ENCODE results near the gene THSD7B.

Gene THSD7B

DNA sequence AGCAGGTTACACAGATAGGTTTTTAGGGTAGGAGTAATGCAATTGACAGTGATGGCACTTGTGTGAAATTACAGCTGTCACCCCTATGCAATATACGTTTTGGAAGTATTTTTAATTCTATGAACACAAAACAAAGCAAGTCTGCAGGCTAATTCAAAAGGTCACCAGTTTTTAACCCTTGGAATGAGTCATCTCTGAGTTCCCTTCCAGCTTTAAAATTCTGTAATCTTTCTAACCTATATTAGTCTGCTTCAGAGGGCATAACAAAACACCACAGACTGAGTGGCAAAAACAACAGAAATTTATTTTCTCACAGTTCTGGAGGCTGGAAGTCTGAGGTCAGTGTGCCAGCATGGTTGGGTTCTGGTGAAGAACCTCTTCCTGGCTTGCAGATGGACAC is 602.0 kb downstream of the THSD7B start:
- DNase-seq (ENCODE audit: low spot score), result no peak

DNA sequence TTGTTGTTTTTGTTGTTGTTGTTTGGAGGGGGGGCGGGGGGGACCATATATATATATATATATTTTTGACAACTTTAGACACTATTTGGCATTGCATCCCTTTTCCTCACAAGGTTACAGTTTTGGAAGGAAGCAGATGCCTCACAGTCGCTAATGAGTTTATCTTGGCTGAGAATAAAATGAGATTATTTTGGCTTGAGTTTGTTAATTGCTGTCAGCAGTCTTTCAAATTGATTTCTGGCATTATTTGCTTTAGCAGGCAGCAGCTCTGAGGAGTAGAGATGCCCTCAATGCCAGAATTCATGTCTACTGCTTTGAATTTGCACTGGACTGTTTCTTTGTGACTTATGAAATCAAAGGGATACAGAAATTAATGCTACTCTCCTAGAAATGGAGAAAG is 603.8 kb downstream of the THSD7B start:
- no peak for DNase-seq (ENCODE audit: low spot score)

DNA sequence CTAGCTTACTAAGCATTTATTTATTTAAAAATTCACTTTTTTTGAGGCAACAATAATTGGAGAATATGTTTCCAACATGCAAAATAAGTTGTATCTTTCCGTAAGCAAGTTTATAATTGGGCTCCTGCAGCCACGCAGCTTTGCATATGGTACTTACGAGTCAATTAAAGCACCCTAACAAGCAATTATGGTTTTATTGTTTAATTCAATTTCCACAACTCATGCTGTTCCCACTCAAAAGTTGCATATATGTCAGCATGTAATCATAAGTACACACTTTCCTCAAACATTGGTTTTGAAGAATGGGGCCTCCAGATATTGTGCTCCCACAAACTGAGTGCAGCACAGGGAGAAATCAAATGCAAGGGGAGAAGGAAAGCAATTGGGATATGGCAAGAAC is 613.8 kb downstream of the THSD7B start:
- DNase-seq (ENCODE audit: low spot score), result no peak

DNA sequence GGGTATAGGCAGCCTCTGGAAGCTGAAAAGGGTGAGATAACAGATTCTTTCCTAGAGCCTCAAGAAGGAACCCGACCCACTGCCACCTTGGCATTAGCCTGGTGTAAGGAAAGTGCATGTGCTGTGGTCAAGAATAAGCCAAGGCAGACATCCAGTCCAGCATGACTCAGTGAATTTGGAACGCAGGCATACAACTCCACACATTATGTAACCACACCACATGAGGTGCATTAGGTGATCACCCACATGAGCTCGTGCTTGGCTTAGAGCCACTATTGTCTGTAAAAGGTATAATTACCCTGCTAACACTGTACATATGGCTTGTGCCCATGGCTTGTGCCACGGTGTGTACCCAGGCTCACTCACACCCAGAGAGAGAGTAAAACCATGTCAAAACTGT is 615.3 kb downstream of the THSD7B start:
- peak; percentile 60 for DNase-seq (ENCODE audit: low spot score)

DNA sequence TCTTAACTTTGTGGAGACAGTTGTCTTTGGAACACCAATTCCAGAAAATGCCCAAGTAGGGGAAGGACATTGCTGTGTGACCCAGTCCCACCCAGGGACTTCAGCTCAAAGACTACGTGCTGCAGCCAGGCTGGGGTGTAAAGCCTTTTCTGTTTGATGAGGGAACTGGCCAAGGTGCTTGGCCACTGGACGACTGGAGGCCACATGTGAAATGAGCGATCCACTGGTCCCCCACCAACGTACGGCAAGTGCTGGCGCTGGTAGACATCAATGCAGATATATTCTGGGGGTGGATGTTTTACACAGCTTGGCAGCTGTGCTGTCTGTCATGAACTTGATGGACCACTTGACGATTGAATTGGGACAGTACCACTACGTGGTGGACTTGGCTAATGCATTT is 616.4 kb downstream of the THSD7B start:
- no peak for DNase-seq (ENCODE audit: low spot score)

DNA sequence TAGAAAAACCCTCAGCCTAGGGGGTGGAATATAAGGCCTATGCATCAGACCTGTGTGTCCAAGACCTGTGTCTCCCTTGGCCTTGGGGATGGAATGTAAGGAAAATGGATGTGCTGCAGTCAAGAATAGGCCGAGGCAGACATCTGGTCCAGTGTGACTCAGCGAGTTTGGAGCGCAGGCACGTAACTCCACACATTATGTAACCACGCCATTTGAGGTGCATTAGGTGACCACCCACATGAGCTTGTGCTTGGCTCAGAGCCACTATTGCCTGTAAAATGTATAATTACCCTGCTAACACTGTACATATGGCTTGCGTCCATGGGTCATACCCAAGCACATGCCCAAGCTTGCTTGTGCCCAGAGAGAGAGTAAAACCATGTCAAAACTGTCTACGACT is 618.0 kb downstream of the THSD7B start:
- no peak for DNase-seq (ENCODE audit: low spot score)

DNA sequence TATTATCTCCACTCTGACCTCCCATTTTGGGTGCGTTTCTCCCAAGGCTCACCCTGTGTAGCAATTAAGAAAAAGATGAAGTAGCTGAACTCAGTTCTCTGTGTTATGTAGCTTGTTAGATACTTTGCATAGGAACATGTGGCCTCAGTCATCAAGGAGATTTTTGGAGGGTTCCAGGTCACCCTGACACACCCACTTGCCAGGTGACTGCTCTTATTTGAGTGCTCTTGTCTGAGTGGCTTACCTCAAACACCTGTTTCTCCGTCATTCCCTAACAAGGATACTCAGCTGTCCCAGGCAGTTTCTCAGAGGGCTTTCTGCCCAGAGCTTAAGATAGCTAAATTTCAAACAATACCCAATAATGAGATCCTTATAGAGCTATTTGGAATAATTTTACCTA is 621.7 kb downstream of the THSD7B start:
- no peak for DNase-seq (ENCODE audit: low spot score)

DNA sequence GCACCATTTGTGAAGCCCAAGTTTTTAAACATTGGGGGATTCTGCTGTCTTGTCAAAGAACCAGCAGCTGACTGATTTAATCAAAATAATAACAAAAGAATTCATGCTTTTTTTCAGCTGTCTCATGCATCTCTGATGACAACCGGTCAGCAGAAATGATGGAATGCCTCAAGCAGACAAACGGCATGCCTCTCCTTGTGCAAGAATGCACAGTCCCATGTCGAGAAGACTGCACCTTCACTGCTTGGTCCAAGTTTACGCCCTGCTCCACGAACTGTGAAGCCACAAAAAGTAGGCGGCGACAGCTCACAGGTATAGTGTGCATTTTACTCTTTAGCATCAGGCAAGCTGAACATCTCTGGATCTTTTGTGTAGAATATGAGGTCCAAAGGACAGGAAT is 640.2 kb downstream of the THSD7B start:
- peak; percentile 2 for DNase-seq (ENCODE audit: low spot score)

DNA sequence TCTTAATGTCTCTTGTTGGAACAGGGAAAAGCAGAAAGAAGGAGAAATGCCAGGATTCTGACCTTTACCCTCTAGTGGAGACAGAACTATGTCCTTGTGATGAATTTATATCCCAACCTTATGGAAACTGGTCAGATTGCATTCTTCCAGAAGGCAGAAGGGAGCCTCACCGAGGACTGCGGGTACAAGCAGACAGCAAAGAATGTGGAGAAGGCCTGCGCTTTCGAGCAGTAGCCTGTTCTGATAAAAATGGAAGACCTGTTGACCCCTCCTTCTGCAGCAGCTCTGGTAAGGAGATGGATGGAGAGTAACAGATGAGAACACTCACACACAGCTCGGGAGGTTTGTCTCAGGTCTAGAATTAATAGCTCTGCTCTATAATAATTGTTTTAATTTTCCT is 646.2 kb downstream of the THSD7B start:
- no peak for DNase-seq (ENCODE audit: low spot score)

DNA sequence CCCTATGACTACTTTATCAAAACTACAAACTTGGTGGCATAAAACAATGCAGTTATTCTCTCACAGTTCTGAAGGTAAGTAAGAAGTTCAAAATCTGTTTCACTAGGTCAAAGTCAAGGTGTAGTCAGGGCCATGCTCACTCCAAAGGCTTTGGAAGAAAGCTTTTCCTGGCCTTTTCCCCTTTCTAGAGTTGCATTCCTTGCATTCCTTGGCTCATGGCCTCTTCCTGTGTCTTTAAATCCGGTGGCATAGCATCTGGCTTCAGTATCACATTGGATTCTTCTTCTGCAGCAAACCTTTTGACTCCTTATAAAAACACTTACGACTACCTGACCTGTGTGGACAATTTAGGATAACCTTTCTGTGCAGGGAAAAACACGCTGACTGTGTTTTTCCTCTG is 655.4 kb downstream of the THSD7B start:
- peak; percentile 12 for DNase-seq (ENCODE audit: low spot score)

DNA sequence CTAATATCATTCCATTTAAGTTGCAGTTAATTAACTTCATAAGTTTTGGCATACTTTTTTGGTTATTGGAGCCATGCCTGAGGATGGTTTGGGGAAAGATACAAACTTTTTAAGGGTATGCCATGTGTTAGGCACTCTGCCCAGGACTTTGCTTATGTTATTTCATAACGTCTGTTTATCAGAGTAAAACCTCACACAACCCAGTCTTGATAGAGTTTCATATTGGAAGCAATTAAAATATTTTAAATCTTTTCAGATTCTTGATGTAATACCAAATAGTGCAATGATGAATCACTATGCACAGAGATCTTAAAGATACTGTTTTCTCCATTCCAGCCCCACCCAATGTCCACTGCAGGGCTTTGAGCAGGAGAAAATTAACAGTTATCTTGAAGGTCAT is 669.8 kb downstream of the THSD7B start:
- no peak for DNase-seq (ENCODE audit: low spot score)

DNA sequence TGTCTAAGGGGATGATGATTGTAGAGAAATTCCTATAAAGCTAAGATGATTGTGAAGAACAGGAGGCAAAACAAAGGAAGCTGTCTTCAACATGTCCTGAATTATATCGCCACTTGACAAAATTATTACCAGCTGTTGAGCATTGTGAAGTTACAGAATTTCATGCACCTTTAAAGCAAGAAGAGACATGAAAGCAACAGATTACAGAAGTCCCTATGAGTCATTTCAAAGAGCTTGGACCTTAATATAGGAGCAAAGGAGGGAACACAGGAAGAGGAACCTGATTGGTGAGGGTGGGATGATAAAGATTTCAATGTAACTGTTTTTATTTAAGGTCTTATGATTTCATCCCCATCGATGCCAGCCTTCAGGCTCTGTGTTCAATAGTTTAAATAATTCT is 672.0 kb downstream of the THSD7B start:
- DNase-seq (ENCODE audit: low spot score), result no peak

DNA sequence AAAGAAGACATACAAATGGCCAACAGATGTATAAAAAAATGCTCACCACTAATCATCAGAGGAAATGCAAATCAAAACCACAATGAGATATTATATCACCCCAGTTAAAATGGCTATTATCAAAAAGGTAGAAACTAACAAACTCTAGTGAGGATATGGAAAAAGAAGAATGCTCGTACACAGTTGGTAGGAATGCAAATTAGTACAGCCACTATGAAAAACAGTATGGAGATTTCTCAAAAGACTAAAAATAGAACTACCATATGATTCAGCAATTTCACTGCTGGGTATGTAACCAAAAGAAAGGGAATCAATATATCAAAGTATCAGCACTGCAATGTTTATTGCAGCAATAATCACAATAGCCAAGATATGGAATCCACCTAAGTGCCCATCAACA is 679.6 kb downstream of the THSD7B start:
- no peak for DNase-seq (ENCODE audit: low spot score)

DNA sequence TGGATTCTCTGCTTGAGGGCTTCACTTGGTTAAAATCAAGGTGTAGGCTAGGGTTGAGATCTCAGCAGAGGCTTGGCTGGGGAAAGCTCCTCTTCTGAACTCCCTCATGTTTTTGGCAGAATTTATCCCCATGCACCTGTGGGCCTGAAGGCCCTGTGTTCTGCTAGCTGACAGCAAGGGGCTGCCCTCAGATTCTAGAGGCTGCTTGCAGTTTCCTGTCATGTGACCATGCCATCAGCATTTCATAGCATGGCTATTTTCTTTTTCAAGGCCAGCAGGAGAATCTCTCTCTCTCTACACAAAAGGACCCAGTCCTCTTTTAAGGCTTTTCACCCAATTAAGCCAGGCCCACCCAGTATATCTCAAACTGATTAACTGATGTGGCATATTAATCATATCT is 684.1 kb downstream of the THSD7B start:
- no peak for DNase-seq (ENCODE audit: low spot score)

DNA sequence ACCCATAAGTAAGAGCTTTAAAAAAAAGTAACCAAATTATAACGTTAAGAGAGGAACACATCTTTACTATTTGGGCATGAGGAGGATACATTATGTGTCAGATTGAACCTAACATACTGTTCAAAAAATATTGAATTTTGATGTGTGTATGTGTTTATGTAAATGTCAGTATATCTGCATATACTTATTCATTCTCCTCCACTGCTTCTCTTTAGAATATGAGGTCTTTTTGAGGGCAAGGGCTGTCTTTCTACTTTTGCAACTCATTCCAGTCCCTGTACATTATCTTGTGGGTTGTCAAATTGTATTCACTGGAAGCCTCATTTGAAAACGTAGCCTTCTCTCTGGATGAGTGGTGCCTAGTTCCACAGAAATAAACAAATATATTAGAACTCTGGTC is 689.5 kb downstream of the THSD7B start:
- no peak for DNase-seq (ENCODE audit: low spot score)

DNA sequence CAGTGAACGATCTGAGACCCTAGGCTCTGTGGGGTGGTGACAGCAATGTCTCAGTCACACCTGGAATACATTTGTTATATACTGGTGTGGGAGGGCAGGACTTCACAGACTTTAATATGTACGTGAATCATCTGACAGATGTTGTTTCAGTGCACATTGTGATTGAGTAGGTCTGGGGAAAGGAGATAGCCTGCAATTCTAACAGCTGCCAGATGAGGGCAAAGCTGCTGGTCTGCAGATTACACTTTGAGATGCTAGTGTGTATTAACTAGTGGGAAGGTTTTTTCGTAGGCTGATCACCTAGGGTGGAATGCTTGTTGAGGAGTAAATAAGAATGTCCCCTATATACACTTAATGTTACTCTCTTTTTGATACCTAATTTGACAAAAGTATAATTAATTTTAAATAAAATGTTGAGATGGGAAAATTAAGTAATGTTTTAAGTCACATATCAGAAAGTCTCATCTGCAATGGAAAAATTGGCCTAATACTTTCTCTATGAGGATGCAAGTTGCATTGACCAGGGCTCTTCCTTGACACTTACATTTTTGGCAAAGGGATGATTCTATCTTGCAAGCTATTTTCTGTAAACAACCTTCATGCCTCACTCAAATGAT is 702.0 kb downstream of the THSD7B start:
- peak; percentile 49 for DNase-seq (ENCODE audit: low spot score)

DNA sequence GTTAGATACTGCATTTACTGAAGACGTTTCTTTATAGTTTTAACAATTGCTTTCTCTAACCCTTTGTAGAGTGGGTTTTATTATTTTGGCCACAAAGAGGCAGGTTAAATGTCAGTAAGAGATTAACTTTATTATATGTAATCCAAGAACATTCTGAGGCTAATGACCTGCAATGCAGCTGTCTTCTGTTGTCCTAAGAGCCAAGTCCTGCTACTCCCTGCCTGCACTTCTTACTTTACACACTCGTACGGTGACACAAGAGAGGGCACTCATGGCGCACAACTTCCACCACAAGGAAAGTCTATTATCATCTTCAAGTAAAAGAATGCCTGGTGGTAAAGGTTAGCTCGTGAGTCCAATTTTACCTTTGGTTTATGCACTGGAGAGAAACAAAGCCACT is 727.9 kb downstream of the THSD7B start:
- DNase-seq (ENCODE audit: low spot score), result no peak

DNA sequence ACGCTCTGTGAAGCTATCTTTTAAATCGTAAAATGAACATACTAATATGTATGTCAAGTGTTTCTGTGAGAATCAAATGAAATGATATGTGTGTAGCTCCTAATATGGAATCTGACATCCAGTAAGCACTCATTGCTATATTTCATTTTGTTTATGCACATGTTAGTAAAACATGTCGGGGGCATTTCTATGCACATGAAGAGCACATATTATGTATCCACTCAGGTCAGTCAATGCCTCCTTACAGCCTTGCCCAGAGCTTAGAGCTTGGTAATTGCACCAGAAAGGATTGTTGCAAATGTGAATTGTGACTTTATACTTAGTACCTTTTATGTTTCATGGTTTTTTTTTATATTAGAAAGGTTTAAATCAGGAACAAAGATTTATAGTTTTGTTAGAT is 735.3 kb downstream of the THSD7B start:
- DNase-seq (ENCODE audit: low spot score), result no peak

DNA sequence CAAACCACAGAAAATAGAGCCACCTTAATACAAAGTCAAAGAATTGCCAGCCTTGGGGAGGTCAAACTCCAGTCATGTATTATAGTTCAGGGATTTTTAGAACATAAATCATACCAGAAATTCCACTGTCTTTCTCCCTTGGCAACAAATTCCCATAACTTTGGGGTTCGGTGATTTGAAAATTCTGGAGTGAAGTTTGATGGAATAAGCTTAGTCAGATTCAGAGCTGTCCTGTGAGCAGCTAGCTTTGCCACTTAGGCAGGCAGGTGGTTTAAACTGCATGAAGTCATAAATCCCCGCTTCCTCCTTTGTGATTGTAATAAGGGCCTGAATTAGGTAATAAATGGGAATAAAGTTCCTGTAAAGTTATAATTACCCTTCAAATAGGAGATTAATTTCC is 741.9 kb downstream of the THSD7B start:
- DNase-seq (ENCODE audit: low spot score), result peak; percentile 51

DNA sequence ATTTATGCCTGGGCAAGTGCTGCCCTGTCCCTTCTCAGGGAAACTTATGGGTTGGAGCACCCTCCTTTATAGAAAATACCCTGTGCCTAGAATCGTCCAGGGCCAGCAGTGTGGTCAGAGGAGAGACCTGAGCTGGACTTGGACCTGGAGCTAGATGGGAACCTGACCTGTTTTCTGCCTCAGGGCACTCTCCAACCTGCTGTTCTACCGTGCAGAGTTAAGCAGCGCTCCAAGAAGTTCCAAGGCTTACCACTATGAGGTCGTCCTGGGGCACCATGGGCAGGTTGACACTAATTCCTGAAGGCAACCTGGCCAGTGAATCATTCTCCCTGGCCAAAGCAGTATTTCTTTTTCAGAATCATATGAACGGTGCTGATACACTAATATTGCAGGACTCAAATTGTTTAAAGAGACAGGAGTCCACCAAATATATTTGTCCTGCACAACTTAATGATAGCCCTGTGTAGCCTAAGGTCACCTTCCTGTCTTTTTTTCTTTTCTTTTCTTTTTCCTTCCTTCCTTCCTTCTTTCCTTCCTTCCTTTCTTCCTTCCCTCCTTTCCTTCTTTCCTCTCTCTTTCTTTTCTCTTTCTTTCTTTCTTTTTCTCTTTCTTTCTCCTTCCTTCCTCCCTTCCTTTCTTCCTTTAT is 743.5 kb downstream of the THSD7B start:
- peak; percentile 73 for DNase-seq (ENCODE audit: low spot score)

DNA sequence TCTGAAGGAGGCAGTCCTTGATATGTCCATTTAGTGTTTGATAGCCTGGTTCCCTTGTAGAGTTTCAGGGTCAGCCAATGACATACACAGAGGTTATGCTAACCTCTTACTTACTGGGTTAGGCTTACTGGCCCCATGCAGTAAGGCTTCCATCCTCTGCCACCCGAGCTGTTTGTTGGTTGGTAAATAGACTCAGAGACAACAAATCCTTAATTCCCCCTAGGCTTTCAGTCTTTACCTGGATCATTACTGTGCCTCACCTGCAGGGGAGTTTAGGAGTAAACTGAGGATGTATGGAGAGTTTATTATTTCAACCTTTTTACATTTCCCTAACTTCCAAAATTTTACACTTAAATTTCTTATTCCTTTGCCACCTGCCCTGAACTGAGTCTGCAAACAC is 746.2 kb downstream of the THSD7B start:
- DNase-seq (ENCODE audit: low spot score), result no peak

DNA sequence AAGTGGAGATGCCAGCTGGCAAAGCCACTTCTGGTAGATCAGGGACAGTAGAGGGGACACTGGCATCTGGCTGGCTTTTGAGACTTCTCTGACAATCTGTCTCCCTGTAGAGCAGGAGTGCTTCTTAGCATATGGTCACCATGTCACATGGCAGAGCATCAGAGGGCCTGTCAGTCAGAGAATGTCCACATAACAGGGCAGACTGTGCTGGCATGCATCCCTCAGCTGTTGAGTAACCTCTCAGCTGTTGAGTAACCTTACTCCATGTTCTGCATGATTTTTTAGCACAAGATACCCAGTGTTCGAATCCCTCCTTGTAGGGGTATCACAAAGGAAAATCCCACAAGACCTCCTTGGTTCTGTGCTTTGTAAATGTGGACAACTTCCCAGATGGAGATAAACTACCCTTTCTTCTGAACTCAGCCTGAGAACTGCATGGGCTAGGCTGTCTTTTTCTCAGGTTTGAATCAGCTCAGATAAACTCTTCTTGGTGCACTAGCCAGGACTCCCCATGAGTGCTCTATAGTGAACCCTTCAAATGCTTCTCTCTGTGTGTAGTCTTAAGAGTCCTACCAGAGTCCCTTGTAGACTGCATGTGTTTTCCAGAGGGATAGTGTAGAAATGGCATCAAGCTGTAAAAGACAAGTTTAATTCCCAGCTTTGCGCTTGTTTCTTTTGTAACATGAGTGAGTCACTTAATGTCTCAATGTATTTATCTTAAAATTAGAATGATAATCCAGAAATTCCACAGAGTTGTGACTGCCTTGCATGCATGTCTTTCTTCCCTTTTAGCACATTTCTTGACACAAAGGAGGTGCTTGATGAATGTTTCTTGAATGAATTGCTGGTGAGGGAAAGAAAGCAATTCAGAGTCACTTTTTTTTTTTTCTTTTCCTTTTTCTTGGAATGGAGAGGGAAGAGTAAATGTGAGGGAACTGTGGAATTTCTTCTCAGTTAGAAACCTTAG is 756.6 kb downstream of the THSD7B start:
- DNase-seq (ENCODE audit: low spot score), result no peak

DNA sequence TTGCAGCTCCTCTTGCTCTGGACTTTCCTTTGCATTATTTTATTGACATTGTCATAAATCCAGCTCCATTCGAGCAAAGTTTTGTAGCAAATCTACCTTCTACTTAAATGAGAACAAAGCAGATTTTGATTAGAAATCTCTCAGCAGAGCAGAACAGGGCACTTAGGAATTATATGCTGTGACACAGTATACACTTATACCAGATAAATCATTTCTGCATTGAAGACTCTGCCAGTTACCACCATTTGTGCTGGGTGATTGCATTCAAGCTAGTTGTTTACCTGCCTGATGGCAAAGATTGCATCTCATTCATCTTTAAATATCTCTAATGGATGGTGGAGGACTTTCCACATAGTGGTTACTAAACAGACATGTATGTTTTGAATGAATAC is 757.3 kb downstream of the THSD7B start:
- DNase-seq (ENCODE audit: low spot score), result no peak

Measured in kidney tubule cell (primary cell).